IPS-NIHi7 (cell line): ENCODE results near the gene CCL13.
"Not testable (repeated sequence)": the region's sequence is repeated elsewhere in the genome, so short reads cannot be mapped to it uniquely, and the experiment has no call there.

ENCODE experiments used
- DNase-seq: peaks from one replicate; pipeline ENCODE4 v3.0.0; 2012; ENCODE audit warnings: mixed read lengths; ENCODE audit errors: extremely low spot score

The CCL13 gene

DNA sequence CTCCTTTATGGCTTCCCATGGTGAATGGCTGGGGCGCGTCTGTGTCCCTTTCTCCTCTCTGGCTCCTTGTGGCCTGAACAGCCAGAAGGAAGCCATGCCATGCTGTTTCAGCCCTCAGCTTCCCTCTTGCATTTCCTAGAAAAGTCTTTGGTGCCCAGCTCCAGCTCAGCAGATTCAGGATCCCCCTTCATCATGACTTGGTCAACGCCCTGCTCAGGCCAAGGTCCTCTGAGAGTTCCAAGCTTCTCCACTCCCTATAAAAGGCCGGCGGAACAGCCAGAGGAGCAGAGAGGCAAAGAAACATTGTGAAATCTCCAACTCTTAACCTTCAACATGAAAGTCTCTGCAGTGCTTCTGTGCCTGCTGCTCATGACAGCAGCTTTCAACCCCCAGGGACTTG is at the start of gene CCL13:
Gene CCL13, plus strand, starts transcription at position 287 of the 400 bp plus-strand sequence. Its CDS starts 47 bp downstream, at position 334.
- DNase-seq = no peak

DNA sequence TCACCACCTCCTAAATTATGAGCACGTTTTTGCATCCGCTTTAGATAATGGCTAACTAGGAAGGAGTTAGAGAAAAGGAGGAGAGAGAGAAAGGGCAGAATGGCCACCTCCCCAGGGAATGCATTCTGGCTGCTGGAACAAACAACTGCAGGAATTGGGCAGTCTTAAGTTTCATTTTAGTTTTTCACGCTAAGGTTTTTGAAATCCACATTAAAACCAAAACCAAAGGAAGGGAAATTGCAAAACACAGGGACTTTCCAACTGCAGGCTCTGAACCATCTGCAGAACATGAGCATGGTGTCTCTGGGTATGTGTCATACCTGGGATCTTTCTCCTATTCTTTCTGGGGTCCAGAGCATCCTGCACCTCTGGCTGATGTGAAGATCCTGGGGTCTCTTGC is 49.2 kb upstream of the CCL13 start:
- no peak for DNase-seq

DNA sequence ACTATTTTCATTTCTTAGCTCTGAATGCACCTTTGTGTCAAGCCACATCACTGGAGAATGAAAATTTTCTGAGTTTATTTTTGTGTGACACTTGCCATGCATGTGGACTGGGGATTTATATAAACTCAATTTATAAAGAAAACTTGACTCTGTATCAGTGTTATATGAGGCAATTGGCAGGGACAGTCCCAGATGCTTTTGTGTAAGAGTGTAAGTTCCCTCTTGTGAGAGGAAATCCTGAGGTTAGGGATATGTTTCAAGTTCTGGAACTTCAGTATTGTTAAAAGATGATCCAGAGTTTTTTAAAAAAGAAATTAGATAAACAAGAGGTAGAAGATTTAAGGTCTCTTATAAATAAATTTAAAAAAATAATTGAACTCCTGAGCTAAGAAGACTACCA is 47.9 kb upstream of the CCL13 start:
- no peak for DNase-seq

DNA sequence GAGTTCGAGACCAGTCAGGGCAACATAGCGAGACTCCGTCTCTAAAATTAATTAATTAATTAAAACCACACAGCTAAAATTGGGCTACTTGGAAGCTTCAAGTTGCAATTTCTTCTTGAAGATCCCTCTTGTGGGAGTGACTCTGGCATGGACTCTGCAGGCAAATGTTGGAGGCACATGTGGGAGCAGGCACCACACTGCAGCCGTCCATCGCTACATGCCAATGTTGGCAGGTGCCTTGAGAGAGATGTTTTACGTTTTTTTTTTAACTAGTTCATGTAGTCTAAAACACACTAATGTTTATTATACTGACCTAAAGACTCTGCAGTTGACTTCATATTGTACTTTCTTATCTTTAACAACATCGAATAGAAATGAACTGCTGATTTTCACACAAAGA is 45.0 kb upstream of the CCL13 start:
- DNase-seq = no peak

DNA sequence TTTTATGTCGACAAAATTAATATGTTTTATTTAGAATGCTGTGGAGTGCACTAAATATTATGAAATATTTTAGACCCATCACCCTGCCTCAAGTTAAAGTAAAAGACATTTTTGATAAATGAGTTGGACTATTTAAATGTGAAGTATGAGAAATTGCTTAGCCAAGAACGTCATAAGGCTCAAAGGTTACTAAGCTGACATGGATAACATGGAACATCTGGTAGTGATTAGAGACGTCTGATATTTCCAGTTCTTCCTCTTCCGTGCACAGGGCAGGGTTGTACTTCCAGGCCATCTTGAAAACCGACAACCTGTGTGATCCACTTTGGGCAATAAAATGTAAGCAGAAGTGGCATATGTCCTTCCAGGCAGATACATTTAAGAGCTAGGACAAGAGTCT is 44.2 kb upstream of the CCL13 start:
- DNase-seq = no peak

DNA sequence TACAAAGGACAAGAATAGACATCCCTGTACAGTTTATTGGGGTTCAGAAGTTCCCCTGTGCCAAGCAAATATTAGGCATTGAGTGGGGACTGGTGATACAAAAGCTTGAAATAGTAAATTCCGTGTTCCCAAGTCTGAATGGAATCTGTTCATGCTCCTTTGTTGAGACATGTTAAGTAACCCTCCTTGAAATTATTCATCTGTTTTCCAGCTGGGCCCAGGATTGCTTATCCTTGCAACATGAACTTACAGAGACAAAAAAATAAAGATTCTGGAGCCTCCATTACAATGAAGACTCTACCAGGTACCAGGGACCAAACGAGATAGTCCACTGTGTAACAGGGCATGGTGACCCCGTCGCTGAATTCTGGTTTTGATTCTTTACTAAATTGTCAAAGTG is 43.1 kb upstream of the CCL13 start:
- no peak for DNase-seq

DNA sequence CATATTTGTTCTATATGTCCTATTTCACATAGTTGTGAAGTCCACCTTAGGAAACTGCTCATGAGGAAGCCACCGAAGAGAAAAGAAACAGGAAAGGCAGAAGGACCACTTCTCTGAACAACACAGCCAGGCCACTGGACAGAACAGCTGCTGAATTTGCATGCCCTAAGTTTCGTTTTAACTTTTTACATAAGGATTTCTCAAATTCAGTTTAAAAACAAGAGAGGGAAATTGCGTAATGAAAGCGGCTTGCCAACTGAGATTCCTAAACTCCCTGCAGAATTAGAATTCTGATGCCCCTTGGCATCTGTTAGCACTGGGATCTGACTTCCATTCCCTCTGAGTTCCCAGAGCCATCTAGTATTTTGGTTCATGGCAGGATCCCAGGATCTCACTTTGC is 42.0 kb upstream of the CCL13 start:
- DNase-seq = no peak

DNA sequence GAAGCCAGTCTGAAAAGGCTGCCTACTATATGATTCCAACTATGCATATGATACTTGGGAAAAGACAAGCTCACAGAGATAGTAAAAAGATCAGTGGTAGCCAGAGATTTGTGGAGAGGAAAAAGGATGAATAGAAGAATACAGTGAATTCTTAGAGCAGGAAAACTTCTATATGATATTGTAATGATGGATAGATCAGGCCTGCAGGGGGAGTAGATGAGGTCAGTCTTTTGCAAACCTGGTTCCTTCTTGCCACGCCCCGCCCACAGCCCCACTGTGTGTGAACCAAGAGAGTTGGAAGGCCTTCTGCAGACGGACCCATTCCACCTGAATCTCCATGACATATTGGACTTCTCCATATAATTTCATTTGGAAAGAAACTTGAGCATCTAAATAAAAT is 37.8 kb upstream of the CCL13 start:
- peak; percentile 64 for DNase-seq

DNA sequence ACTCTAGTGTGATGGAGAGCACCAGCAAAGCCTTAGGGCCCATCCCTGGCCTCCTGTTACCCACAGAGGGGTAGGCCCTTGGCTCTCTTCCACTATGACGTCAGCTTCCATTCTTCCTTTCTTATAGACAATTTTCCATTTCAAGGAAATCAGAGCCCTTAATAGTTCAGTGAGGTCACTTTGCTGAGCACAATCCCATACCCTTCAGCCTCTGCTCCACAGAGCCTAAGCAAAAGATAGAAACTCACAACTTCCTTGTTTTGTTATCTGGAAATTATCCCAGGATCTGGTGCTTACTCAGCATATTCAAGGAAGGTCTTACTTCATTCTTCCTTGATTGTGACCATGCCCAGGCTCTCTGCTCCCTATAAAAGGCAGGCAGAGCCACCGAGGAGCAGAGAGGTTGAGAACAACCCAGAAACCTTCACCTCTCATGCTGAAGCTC is 37.2 kb upstream of the CCL13 start, which contains the start of gene CCL8:
Gene CCL8, plus strand, starts transcription at position 397 of the 445 bp plus-strand sequence. CDS start 67 bp downstream, outside the sequence.
- DNase-seq = no peak

DNA sequence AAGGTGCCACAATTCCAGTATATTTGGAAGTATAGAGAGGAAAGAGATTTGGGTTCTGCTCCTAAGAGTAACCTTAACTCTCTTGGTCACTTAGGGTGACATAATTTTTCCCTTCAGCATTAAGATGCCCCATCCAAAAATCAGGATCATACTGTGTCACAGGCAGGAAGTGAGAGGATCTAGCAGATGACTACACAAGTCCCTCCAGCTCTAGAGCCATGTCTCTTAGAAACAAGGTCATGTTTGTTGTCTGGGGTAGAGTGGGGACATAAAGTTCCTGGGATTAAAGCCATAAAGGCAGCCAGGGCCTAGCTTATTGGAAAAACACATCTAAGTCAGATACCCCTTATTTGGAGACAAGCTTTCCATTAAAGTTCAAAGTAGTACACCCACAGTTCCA is 34.3 kb upstream of the CCL13 start:
- DNase-seq = no peak

DNA sequence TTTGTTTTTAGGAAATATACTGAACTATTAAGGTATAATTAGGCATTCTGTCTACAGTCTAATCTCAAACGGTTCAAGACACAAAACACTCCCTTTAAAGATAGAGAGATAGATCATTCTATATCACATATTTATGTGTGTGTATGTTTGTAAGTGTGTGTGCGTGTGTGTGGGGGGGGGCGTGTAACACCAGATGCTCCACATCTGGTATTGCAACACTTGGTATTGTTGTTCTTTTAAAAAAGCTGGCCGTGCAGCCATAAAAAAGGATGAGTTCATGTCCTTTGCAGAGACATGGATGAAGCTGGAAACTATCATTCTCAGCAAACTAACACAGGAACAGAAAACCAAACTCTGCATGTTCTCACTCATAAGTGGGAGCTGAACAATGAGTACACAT is 28.7 kb upstream of the CCL13 start:
- not testable (repeated sequence) for DNase-seq

DNA sequence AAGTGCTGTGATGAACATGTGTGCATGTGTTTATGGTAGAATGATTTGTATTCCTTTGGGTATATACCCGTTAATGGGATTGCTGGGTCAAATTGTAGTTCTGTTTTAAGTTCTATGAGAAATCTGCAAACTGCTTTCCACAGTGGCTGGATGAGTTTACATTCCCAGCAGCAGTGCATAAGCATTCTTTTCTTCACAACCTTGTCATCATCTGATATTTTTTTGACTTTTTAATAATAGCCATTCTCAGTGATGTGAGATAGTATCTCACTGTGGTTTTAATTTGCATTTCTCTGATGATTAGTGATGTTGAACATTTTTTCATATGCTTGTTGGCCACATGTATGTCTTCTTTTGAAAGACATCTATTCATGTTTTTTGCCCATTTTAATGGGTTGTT is 18.6 kb upstream of the CCL13 start:
- no peak for DNase-seq

DNA sequence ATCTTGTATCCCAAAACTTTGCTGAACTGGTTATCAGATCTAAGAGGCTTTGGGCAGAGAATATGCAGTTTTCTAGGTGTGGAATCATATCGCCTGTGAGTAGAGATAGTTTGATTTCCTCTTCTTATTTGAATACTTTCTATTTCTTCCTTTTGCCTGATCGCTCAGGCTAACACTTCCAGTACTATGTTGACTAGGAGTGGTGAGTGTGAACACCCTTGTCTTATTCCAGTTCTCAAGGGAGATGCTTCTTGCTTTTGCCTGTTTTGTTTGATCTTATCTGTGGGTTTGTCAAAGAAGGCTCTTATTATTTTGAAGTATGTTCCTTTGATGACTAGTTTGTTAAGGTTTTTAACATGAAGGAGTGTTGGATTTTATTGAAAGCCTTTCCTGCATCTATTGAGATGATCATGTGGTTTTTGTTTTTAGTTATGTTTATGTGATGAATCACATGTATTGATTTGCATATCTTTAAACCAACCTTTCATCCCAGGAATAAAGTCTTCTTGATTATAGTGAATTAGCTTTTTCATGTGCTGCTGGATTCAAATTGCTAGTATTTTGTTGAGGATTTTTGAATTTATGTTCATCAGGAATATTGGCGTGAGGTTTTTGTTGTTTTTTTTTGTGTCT is 17.0 kb upstream of the CCL13 start:
- no peak for DNase-seq

DNA sequence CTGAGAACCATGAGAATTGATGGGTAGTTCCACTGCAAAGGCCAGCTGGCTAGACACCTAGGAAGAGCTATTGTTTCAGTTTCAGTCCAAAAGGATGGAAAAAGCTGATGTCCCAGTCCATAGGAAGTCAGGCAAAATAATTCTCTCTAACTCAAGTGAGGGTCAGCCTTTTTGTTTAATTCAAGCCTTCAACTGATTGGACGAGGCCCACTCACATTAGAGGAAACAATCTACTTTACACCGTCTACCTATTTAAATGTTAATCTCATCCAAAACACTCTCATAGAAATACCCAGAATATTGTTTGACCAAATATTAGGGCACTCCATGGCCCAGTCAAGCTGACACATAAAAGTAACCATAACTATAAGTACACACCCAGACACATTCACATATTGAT is 14.4 kb upstream of the CCL13 start:
- DNase-seq = no peak

DNA sequence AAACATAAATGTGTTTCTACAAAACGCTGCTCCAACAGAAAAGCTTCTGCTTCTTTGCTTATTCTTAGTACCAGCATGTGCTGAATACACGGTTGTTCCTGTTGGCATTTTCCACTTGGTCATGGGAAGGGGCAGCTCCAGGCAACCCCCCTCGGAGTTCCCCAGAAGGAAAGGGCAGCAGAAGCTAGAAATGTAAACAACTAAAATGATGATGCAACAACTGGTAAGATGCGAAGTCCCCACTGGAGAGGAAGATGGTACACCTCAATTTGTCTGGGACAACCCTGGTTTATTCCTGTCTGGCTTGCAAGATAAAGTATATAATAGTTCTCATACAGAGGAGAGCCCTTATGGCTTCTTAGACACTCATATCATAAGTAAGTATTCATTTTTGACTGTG is 9.2 kb upstream of the CCL13 start:
- DNase-seq = no peak

DNA sequence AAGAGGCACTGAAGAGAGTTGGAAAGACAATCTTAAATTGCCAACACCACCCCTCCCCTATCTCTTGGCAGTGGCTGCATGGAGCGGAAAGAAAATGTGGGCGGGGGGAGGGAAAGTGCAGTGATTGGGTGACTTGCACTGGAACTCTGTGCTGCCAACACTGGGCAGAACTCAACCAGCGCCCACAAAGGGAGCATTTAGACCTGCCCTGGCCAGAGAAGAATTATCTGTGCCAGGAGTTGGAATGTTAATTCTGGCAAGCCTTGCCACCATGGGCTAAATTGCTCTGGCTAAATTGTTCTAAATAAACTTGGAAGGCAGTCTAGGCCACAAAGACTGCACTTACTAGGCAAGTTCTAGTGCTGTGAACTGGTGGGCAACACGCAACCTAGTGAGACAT is 6.5 kb upstream of the CCL13 start:
- no peak for DNase-seq

DNA sequence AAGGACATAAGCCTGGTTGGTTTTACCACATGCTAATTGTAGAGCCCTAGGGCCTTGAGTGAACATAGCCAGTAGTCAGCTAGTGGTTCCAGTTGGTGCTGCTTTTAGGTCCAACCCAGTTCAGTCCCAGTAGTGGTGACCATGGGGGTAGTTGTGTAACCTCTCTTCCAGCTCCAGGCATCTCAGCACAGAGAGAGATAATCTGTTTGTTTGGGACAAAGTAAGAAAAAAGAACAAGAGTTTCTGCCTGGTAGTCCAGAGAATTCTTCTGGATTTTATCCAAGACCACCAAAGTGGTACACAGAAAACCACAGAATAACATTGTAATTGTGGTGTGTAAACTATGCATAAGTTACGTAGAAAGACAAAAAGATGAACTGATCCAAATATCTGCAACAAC is 5.2 kb upstream of the CCL13 start:
- no peak for DNase-seq

DNA sequence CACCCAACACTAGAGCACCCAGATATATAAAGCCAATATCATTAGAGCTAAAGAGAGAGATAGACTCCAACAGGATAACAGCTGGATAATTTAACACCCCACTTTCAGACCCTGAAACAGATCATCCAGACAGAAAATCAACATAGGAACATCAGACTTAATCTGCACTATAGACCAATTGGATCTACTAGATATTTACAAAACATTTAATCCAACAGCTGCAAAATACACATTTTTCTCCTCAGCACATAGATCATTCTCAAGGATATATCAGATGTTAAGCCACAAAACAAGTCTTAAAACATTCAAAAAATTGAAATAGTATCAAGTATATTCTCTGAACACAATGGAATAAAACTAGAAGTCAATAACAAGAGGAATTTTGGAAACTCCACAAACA is 4.1 kb upstream of the CCL13 start:
- no peak for DNase-seq

DNA sequence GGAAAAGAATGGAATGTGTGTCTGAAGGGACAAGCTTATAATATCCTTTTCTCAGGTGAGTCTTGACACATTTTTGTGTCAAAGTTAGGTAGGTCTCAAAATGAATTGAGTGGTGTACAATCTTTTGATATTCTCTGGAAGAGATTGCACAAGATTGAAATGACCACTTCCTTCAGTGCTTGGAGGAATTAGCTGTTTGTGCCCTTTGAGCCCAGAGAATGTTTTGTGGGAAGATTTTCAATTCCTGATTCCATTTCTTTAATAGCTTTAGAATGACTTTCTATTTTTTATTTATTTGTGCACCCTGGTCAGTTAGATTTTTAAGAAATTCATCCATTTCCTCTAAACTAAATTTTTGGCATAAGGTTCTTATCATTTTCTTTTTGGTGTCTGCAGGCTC is 1.6 kb upstream of the CCL13 start:
- DNase-seq = no peak

DNA sequence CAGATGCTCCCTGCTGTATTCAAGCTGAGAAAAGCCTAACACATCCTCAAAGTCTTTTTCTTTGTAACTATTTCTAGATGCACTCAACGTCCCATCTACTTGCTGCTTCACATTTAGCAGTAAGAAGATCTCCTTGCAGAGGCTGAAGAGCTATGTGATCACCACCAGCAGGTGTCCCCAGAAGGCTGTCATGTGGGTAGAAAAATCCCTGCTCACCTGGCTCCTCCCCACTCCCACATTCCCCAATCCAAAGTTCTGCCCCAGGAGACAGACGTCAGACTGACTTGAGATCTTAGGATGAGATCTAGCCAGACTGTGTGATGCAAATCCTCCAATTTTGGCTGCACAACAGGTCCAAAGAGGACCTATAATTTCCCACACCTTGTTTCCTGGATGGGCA is 1.1 kb downstream of the CCL13 start:
- DNase-seq = peak; percentile 59

DNA sequence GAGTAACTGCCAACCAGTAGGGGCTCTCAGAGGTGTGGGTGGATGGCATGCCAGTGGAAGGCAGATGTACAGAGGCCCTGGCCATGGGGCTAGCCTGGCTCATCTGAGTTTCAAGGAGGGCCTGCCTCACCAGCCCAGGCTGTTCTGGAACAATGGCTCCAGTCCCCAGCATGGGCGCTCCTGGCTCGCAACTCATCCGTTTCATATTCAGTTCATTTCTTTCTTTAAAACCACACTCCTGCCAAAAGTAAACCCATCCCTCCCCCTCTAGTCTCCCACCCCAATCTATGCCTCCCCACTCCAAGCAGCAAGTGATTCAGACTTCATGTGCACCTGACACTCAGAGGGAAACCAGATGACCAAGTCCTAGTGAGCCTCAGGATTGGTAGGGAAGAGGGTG is 2.4 kb downstream of the CCL13 start:
- DNase-seq = no peak

DNA sequence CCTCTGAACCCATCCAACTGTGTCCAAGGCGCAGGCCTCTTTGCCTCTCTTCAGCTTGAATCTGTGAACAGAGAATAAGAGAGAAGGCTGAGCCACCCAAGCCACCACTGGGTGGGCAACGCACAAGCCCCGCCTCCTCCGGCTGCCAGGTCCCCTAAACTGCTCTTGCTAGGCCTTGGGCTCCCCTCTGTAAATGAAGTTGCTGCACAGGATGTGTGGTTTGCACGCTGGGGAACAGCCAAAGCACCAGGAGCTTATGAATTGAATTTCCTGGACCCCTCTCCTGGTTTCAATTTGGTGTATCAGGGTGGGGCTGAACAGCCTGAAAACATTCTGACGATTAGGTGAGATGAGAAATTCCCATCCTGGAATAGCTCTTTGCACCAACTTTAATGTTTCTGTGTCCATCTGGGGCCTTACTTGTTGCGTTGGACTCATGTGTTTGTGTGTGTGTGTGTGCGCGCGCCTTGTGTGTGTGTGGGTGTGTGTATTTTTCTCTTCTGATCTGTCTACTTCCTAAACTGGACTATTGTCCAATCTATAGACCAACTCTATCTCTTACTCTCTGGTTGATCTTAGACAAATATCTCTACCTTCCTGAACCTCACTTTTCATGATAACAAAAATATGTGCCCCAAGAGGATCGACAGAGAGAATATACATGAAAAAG is 4.5 kb downstream of the CCL13 start:
- DNase-seq = no peak

DNA sequence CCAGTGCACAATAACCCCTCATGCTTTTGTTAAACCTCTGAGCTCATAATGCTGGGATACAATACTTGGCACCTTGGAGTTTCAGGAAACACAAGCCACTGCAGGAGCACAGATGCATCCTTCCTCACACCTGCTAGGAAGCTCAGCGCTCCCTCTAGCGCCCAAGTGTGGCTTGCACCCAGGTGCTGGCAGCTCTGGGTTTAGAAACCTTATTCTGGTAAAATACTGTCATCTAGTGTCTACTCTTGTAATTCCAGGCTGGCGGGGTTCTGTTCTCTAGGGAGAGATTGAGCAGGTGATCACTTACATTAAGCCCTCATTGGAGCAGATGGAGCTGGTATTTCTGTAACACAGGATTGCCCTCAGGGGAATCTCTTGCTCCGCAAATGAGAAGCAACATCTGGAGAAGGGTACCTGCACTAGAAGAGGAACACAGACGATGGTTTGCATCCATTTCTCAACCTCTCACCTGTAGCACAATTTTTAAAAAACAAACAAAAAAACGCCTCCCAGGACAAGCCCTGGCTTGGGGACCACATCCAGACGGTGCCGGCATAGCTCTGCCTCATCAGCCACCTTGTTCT is 5.3 kb downstream of the CCL13 start:
- peak; percentile 93 for DNase-seq
